Ovary (tissue), 9 donors: ENCODE results near the gene CSGALNACT2. TPM values are rescaled to one million over a fixed set of nuclear protein-coding genes. Genes with fewer than 3 reads are reported as not detected.

Source experiments
- DNase-seq, 5 donors: peaks; one replicate each; pipeline ENCODE4 v3.0.0-alpha.2; 2019 to 2020
- H3K27ac ChIP-seq, 2 donors: fragments of 200-600 bp; one replicate each; pipeline versions ENCODE4 v1.5.1 to v1.8.0; 2019 to 2022
- H3K27me3 ChIP-seq: fragments of 200-600 bp; one replicate; pipeline ENCODE4 v1.8.0; 2022
- H3K36me3 ChIP-seq: fragments of 200-600 bp; sonication (generic); one replicate; pipeline ENCODE4 v1.5.1; 2019
- H3K4me1 ChIP-seq: one replicate; pipeline ENCODE4 v1.8.1; 2013; ENCODE audit warnings: mild to moderate bottlenecking, moderate library complexity; ENCODE audit not compliant: insufficient read depth
- H3K4me3 ChIP-seq: fragments of 200-600 bp; sonication (generic); one replicate; pipeline ENCODE4 v1.5.1; 2017
- H3K9me3 ChIP-seq, 2 donors: fragments of 200-600 bp in 1 of 2; sonication (generic) in 1 of 2; one replicate each; pipeline versions ENCODE4 v1.5.1 to v1.8.1; 2013 to 2019; ENCODE audit warnings: mild to moderate bottlenecking in 1 of 2, moderate library complexity in 1 of 2
- CTCF ChIP-seq, 3 donors: fragments of 450-650 bp in 2 of 3; fragments of 200-600 bp in 1 of 3; IDR thresholded peaks; one replicate each; pipeline versions ENCODE4 v1.5.1 to v1.8.0; 2016 to 2022; ENCODE audit warnings: antibody characterized with exemption in 3 of 3, mild to moderate bottlenecking in 1 of 3
- EP300 ChIP-seq: sonication (generic); formaldehyde crosslinking; IDR thresholded peaks from one replicate; pipeline ENCODE4 v1.6.1; 2017; ENCODE audit warnings: antibody characterized with exemption
- POLR2A ChIP-seq: fragments of 450-650 bp; IDR thresholded peaks from one replicate; pipeline ENCODE4 v1.6.1; 2017; ENCODE audit warnings: antibody characterized with exemption, mild to moderate bottlenecking, moderate library complexity
- WGBS, 3 donors: extraction: QIAGEN DNeasy Blood & Tissue Kit in 1 of 3; methylation state at CpG; one replicate each; pipeline versions ENCODE4 v1.1.5 to v1.1.7; 2013 to 2017; 5-methylcytosine and 5-hydroxymethylcytosine counted together
- intact Hi-C, 4 donors: fragments of 100-400 bp; cut with DNase I; formaldehyde crosslinking; loops; one replicate each; pipeline versions ENCODE4 v1.11.0 to v1.15.1; 2022 to 2023
- polyA plus RNA-seq, 2 donors: library from polyadenylated mRNA; stranded (reverse); fragments of 200-250 nt in 1 of 2; fragments of 350-450 nt in 1 of 2; fragmentation: Illumina TruSeq in 1 of 2; extraction: RNeasy Lipid Tissue Mini Kit (QIAGEN cat#74804) in 1 of 2; gene quantifications; one replicate each; pipeline ENCODE4 v1.2.3, GENCODE V29; 2013 to 2014
- total RNA-seq, 7 donors: library from RNA; depleted of rRNA in 2 of 7; stranded (reverse); fragments of >200 nt in 2 of 7; fragmentation: NEBNext Ultra II Directional in 3 of 7; extraction: Animal tissue kit (Norgen Biotek cat#: 25700) in 3 of 7; gene quantifications; one replicate each; pipeline versions ENCODE4 v1.1.0 to v1.2.4, GENCODE V29; 2016 to 2023
- donor health status: DM: no; HTN: no; CAD: no; lungs with moderate emphysema.
- donor health status: DM: no; HTN: no; CAD: no.
- donor health status: Bipolar disorder and iron deficiency.
- donor health status: DM: yes; HTN: yes; CAD: no.
- donor health status: DM: no; HTN: no; CAD: no.
- donor health status: DM: yes; HTN: yes; CAD: no.

CSGALNACT2 gene
- total and polyA plus RNA-seq, 9 donors = 14.8 to 27.2 (median 21.8) TPM

GRCh38 chr10:43121444-43121843 is 16.8 kb upstream of the CSGALNACT2 start:
- intact Hi-C loops = no loop called here
- DNase-seq = peak in 3 of 5 donors; percentile 7 to 15 (median 14)
- no peak overlapping the region for H3K27ac ChIP-seq

DNA sequence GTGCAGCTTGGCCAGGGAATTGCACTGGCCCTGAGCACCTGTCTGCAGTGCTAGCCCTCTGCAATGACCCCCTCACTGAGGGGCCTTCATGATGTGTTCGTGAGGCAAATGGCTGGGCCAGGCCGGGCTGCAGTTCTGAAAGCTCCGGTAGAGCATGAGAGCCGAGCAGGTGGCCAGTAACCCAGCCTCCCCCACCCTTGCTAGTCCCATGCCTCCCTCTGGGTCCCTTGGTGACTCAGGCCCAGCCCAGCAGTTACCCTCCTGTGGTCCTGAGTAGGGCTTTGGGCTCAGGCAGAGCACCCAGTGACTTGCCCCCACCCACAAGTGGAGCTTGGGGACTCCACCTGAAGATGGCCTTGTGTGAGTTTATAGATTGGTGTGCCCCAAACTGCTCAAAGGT is 16.1 kb upstream of the CSGALNACT2 start:
- TF ChIP-seq POLR2A (no peak), CTCF (IDR thresholded peaks at IDR 0.05) (no peak), EP300 (no peak)
- WGBS, 3 donors = 90 to 95% (median 94%) methylated on average over 4 of the region's 4 CpGs
- Histone ChIP-seq H3K27ac (no peak overlapping the region), H3K4me1 (no peaks in the 10 kb centered on the region), H3K36me3 (no peaks in the 10 kb centered on the region), H3K27me3 (no peaks in the 10 kb centered on the region), H3K9me3 (no peaks in the 10 kb centered on the region), H3K4me3 (no peak overlapping the region)
- peak in 1 of 5 donors; percentile 6 for DNase-seq
- intact Hi-C loops = no loop called here

More at GRCh38 chr10:43121444-43121843, 16.8 kb upstream of the CSGALNACT2 start:
- Histone ChIP-seq H3K27me3 (no peaks in the 10 kb centered on the region), H3K36me3 (no peaks in the 10 kb centered on the region), H3K4me3 (no peak overlapping the region), H3K9me3 (no peaks in the 10 kb centered on the region), H3K4me1 (no peaks in the 10 kb centered on the region)
- TF ChIP-seq EP300 (no peak), CTCF (IDR thresholded peaks at IDR 0.05) (no peak), POLR2A (no peak)
- 91 to 100% (median 93%) methylated on average over 1 of the region's 1 CpG for WGBS, 3 donors

GRCh38 chr10:43122826-43123225 is 15.4 kb upstream of the CSGALNACT2 start:
- Histone ChIP-seq H3K9me3 (no peaks in the 10 kb centered on the region), H3K36me3 (no peaks in the 10 kb centered on the region), H3K27ac (no peak overlapping the region), H3K4me1 (no peaks in the 10 kb centered on the region), H3K4me3 (no peak overlapping the region), H3K27me3 (no peaks in the 10 kb centered on the region)
- 89 to 95% (median 94%) methylated on average over 7 of the region's 7 CpGs for WGBS, 3 donors
- no peak for TF ChIP-seq POLR2A
- TF ChIP-seq EP300 = no peak
- TF ChIP-seq CTCF (IDR thresholded peaks at IDR 0.05) = no peak
- intact Hi-C loops = no loop called here
- DNase-seq = no peak

- no peak for TF ChIP-seq EP300
- Histone ChIP-seq H3K27me3 (no peaks in the 10 kb centered on the region), H3K4me1 (no peaks in the 10 kb centered on the region), H3K27ac (no peak overlapping the region), H3K36me3 (no peaks in the 10 kb centered on the region), H3K9me3 (no peaks in the 10 kb centered on the region), H3K4me3 (no peak overlapping the region)
- intact Hi-C loops = no loop called here
- WGBS, 3 donors = 74 to 80% (median 75%) methylated on average over 8 to 9 of the region's 9 CpGs
- peak in 2 of 5 donors; percentile 2 to 6 for DNase-seq
Observed at GRCh38 chr10:43123361-43124093, 14.7 kb upstream of the CSGALNACT2 start.

- WGBS, 3 donors = 85 to 88% (median 86%) methylated on average over 6 of the region's 6 CpGs
Observed at GRCh38 chr10:43124094-43124521, 14.1 kb upstream of the CSGALNACT2 start.

More at GRCh38 chr10:43124094-43124521, 14.1 kb upstream of the CSGALNACT2 start:
- Histone ChIP-seq H3K27me3 (no peaks in the 10 kb centered on the region), H3K4me1 (no peaks in the 10 kb centered on the region), H3K4me3 (no peak overlapping the region), H3K36me3 (no peaks in the 10 kb centered on the region), H3K27ac (no peak overlapping the region), H3K9me3 (no peaks in the 10 kb centered on the region)
- intact Hi-C loops = no loop called here
- DNase-seq = peak in 1 of 5 donors; percentile 2
- no peak for TF ChIP-seq CTCF (IDR thresholded peaks at IDR 0.05)
- TF ChIP-seq EP300 = no peak
- TF ChIP-seq POLR2A = no peak
